IPS-15b (cell line): Measurements from ENCODE around the gene RAPGEF6.
"Not testable (repeated sequence)": the region's sequence is repeated elsewhere in the genome, so short reads cannot be mapped to it uniquely, and the experiment has no call there.

Source experiments
- H3K27me3 ChIP-seq: one replicate; pipeline ENCODE4 v1.6.1; 2013; ENCODE audit warnings: low read length; ENCODE audit not compliant: control insufficient read depth, insufficient read depth
- H3K36me3 ChIP-seq: one replicate; pipeline ENCODE4 v1.6.1; 2013; ENCODE audit warnings: low read length; ENCODE audit not compliant: control insufficient read depth, insufficient read depth
- H3K4me1 ChIP-seq: one replicate; pipeline ENCODE4 v1.6.1; 2013; ENCODE audit warnings: mild to moderate bottlenecking, low read length; ENCODE audit not compliant: control insufficient read depth, insufficient read depth
- H3K4me3 ChIP-seq: one replicate; pipeline ENCODE4 v1.5.1; 2013; ENCODE audit warnings: low read depth, low read length
- H3K9ac ChIP-seq: one replicate; pipeline ENCODE4 v1.6.1; 2013; ENCODE audit warnings: low read depth, mild to moderate bottlenecking, low read length
- H3K9me3 ChIP-seq: one replicate; pipeline ENCODE4 v1.6.1; 2013; ENCODE audit warnings: mild to moderate bottlenecking, low read length; ENCODE audit not compliant: control insufficient read depth, insufficient read depth

The RAPGEF6 gene

GRCh38 chr5:131595088-131596033 is 39.7 kb downstream of the RAPGEF6 start:
- no peaks in the 10 kb centered on the region for H3K4me1 ChIP-seq
- H3K4me3 ChIP-seq: no peak overlapping the region
- no peaks in the 10 kb centered on the region for H3K27me3 ChIP-seq
- no peak overlapping the region for H3K9ac ChIP-seq
- H3K9me3 ChIP-seq: peaks cover 2% of the 10 kb centered on the region
- H3K36me3 ChIP-seq: no peaks in the 10 kb centered on the region

- Histone ChIP-seq H3K27me3 (no peaks in the 10 kb centered on the region), H3K4me3 (no peak overlapping the region)
Observed at GRCh38 chr5:131593921-131594320, 41.1 kb downstream of the RAPGEF6 start.

GRCh38 chr5:131593436-131593835 is 41.6 kb downstream of the RAPGEF6 start:
- not testable (repeated sequence) for H3K36me3 ChIP-seq

More at GRCh38 chr5:131593921-131594320, 41.1 kb downstream of the RAPGEF6 start:
- Histone ChIP-seq H3K9ac (no peak overlapping the region), H3K36me3 (no peaks in the 10 kb centered on the region), H3K4me1 (no peaks in the 10 kb centered on the region), H3K9me3 (peaks cover 2% of the 10 kb centered on the region)

GRCh38 chr5:131589510-131590348 is 45.3 kb downstream of the RAPGEF6 start:
- Histone ChIP-seq H3K9ac (no peak overlapping the region), H3K9me3 (no peaks in the 10 kb centered on the region), H3K4me1 (peaks cover 3% of the 10 kb centered on the region), H3K4me3 (no peak overlapping the region), H3K27me3 (no peaks in the 10 kb centered on the region), H3K36me3 (no peaks in the 10 kb centered on the region)

More at GRCh38 chr5:131593436-131593835, 41.6 kb downstream of the RAPGEF6 start:
- H3K27me3 ChIP-seq, H3K4me3 ChIP-seq, H3K4me1 ChIP-seq, H3K9me3 ChIP-seq, H3K9ac ChIP-seq: not testable (repeated sequence)

- H3K27me3 ChIP-seq: no peaks in the 10 kb centered on the region
- H3K36me3 ChIP-seq: no peaks in the 10 kb centered on the region
- H3K4me3 ChIP-seq: no peak overlapping the region
Observed at GRCh38 chr5:131587541-131587940, 47.5 kb downstream of the RAPGEF6 start.

GRCh38 chr5:131581702-131582101 is 53.3 kb downstream of the RAPGEF6 start:
- Histone ChIP-seq H3K4me1 (peaks cover 3% of the 10 kb centered on the region), H3K9ac (no peak overlapping the region), H3K27me3 (no peaks in the 10 kb centered on the region), H3K9me3 (peaks cover 8% of the 10 kb centered on the region), H3K36me3 (peaks cover 5% of the 10 kb centered on the region), H3K4me3 (no peak overlapping the region)

More at GRCh38 chr5:131587541-131587940, 47.5 kb downstream of the RAPGEF6 start:
- H3K9me3 ChIP-seq: no peaks in the 10 kb centered on the region
- peaks cover 3% of the 10 kb centered on the region for H3K4me1 ChIP-seq
- no peak overlapping the region for H3K9ac ChIP-seq

GRCh38 chr5:131579917-131580671 is 54.9 kb downstream of the RAPGEF6 start:
- no peak overlapping the region for H3K4me3 ChIP-seq
- peaks cover 5% of the 10 kb centered on the region for H3K36me3 ChIP-seq
- H3K4me1 ChIP-seq: peaks cover 2% of the 10 kb centered on the region
- no peaks in the 10 kb centered on the region for H3K27me3 ChIP-seq
- peaks cover 8% of the 10 kb centered on the region for H3K9me3 ChIP-seq
- H3K9ac ChIP-seq: no peak overlapping the region

- H3K36me3 ChIP-seq: peaks cover 5% of the 10 kb centered on the region
Observed at GRCh38 chr5:131575660-131576227, 59.3 kb downstream of the RAPGEF6 start.

GRCh38 chr5:131571669-131572168 is 63.3 kb downstream of the RAPGEF6 start:
- Histone ChIP-seq H3K4me3 (no peak overlapping the region), H3K9ac (no peak overlapping the region), H3K36me3 (no peaks in the 10 kb centered on the region), H3K4me1 (no peaks in the 10 kb centered on the region), H3K27me3 (no peaks in the 10 kb centered on the region), H3K9me3 (no peaks in the 10 kb centered on the region)

More at GRCh38 chr5:131575660-131576227, 59.3 kb downstream of the RAPGEF6 start:
- H3K4me3 ChIP-seq: no peak overlapping the region
- peaks cover 4% of the 10 kb centered on the region for H3K9me3 ChIP-seq
- H3K27me3 ChIP-seq: no peaks in the 10 kb centered on the region
- no peaks in the 10 kb centered on the region for H3K4me1 ChIP-seq
- no peak overlapping the region for H3K9ac ChIP-seq

GRCh38 chr5:131570757-131571156 is 64.3 kb downstream of the RAPGEF6 start:
- H3K9me3 ChIP-seq: no peaks in the 10 kb centered on the region
- H3K4me3 ChIP-seq: no peak overlapping the region
- no peaks in the 10 kb centered on the region for H3K4me1 ChIP-seq
- H3K27me3 ChIP-seq: no peaks in the 10 kb centered on the region
- H3K9ac ChIP-seq: no peak overlapping the region
- H3K36me3 ChIP-seq: no peaks in the 10 kb centered on the region

GRCh38 chr5:131564229-131564652 is 70.8 kb downstream of the RAPGEF6 start:
- Histone ChIP-seq H3K4me1 (peaks cover 9% of the 10 kb centered on the region), H3K27me3 (no peaks in the 10 kb centered on the region), H3K9ac (peak overlapping the region; percentile 13), H3K9me3 (no peaks in the 10 kb centered on the region), H3K4me3 (no peak overlapping the region), H3K36me3 (no peaks in the 10 kb centered on the region)
